ENCODE measurements around the gene BPIFB1.

DNA sequence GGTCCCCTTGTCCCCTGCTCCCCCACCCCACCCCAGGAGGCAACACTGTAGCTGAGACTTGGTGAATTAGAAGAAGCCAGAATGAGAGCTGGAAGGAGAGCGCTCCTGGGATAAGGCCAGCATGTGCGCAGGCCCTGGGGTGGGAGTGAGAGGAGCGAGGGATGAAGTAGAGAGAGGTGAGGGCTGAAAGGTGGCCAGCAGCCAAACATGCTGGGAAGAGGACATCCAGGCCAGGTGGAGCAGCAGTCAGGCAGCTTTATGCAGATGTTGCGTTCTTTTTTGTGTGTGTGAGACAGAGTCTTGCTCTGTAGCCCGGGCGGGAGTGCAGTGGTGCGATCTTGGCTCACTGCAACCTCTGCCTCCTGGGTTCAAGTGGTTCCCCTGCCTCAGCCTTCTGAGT is 2.2 kb upstream of the BPIFB1 start:
- TF ChIP-seq POLR2A (IDR thresholded peaks at IDR 0.05) (no peak), EP300 (IDR thresholded peaks at IDR 0.05) (no peak)
- TF ChIP-seq, protein P1, sequence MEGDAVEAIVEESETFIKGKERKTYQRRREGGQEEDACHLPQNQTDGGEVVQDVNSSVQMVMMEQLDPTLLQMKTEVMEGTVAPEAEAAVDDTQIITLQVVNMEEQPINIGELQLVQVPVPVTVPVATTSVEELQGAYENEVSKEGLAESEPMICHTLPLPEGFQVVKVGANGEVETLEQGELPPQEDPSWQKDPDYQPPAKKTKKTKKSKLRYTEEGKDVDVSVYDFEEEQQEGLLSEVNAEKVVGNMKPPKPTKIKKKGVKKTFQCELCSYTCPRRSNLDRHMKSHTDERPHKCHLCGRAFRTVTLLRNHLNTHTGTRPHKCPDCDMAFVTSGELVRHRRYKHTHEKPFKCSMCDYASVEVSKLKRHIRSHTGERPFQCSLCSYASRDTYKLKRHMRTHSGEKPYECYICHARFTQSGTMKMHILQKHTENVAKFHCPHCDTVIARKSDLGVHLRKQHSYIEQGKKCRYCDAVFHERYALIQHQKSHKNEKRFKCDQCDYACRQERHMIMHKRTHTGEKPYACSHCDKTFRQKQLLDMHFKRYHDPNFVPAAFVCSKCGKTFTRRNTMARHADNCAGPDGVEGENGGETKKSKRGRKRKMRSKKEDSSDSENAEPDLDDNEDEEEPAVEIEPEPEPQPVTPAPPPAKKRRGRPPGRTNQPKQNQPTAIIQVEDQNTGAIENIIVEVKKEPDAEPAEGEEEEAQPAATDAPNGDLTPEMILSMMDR (IDR thresholded peaks at IDR 0.05), result no peak

Measured in ovary (tissue), 3 donors.